ENCODE measurements around the gene WBP2.

The WBP2 gene

GRCh38 chr17:75826561-75827307 is 28.4 kb downstream of the WBP2 start:
- DNase-seq, result no peak

- DNase-seq, result no peak
These were observed 29.3 kb downstream of the WBP2 start for GRCh38 chr17:75825748-75826370.

- DNase-seq, result no peak
These were observed 30.0 kb downstream of the WBP2 start for GRCh38 chr17:75825149-75825552.

DNA sequence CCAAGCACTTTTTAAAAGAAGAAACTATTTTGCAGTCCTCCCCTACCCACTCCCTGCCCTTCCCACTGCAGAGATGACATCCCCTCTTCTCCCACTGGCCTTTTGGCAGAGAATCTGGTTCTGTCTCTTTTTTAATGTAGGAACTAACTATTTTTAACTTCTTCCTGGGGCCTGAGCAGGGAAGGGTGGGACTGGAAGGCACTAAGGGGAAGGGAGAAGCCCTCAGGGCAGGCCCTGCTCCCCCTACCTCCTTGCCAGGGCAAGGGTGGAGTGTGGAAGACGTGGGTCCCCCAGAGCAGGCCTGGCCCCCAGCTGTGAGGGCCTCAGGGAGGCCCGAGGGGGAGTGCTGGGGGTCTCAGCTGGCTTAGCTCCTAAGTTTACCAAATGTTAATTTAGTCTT is 30.5 kb downstream of the WBP2 start:
- DNase-seq, result no peak

GRCh38 chr17:75824050-75824552 is 31.0 kb downstream of the WBP2 start:
- DNase-seq, result no peak

DNA sequence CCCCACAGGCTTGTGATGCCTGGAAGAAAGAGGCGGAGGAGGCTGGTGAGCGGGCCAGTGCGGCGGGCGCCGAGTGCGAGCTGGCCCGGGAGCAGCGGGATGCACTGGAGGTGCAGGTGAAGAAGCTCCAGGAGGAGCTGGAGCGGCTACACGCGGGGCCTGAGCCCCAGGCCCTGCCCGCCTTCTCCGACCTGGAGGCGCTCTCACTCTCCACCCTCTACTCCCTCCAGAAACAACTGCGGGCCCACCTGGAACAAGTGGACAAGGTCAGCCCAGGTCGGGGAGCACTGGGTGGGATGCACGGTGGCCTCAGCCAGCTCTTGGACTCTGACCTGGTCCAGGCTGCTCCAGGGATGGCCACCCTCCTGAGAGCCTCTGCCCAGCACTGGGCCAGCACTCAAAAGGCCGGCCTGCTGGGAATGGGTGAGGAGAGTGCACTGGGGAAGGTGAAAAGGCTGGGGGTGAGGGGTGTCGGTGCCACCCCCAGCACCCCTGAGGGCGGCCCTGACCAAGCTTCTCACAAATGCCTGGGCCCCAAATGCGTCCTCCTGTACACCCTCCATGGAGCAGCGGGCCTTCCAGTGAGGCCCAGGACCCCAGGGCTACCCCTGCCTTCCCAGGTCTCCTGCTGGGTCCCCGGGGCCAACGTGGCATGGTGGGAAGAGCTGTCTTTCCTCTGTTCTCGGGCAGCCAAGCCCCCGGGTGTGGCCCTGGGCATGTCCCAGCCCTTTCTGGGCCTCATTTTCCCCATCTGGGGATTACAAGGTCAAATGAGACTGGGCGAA is 31.7 kb downstream of the WBP2 start:
- no peak for DNase-seq

GRCh38 chr17:75822800-75823166 is 32.4 kb downstream of the WBP2 start:
- DNase-seq, result no peak

DNA sequence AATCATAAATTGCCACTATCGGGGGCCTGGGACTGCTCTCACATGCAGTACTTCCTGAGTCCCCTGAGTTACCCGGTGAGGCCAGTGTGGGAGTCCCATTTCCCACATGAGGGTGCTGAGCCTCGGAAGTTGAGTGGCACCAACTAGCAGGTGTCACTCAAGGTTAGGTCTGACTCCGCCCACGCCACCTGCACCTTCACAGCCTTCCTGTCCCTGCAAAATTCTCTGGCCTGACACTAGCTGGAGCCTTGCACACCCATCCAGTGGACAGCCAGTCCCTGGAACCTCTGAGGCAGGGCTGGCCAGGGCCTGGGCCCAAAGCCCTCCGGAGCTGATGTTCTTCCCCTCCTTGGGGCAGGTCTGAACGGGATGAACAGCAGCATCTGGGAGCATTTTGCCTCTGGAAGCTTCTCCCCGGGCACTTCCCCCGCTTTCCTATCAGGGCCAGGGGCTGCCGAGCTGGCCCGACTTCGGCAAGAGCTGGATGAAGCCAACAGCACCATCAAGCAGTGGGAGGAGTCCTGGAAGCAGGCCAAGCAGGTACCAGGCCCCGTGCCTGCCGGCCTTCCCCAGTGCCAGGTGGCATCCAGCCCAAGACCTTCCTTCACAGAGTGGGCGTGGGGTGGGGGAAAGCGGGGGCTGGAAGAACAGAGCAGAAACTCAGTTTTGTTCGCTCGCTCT is 32.9 kb downstream of the WBP2 start:
- DNase-seq, result no peak

GRCh38 chr17:75821552-75821951 is 33.6 kb downstream of the WBP2 start:
- no peak for DNase-seq

GRCh38 chr17:75820094-75821080 is 34.7 kb downstream of the WBP2 start:
- DNase-seq, result no peak

DNA sequence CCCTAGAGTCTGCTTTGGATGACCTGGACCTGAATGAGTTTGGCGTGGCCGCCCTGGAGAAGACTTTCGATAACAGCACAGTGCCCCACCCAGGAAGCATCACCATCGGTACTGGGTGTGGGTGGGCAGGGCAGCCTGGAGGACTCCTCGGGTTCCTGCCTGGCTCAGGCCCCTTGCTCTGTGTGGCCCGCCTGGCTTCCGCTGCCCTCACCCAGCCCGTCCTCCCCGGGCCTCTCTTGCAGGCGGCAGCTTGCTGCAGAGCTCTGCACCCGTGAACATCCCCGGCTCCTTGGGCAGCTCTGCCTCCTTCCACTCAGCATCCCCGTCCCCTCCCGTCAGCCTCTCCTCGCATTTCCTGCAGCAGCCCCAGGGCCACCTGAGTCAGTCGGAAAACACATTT is 35.5 kb downstream of the WBP2 start:
- DNase-seq, result no peak

GRCh38 chr17:75819116-75819515 is 36.0 kb downstream of the WBP2 start:
- no peak for DNase-seq

GRCh38 chr17:75818326-75818885 is 36.7 kb downstream of the WBP2 start:
- DNase-seq, result no peak

- DNase-seq, result no peak
These were observed 37.6 kb downstream of the WBP2 start for GRCh38 chr17:75817571-75817970.

DNA sequence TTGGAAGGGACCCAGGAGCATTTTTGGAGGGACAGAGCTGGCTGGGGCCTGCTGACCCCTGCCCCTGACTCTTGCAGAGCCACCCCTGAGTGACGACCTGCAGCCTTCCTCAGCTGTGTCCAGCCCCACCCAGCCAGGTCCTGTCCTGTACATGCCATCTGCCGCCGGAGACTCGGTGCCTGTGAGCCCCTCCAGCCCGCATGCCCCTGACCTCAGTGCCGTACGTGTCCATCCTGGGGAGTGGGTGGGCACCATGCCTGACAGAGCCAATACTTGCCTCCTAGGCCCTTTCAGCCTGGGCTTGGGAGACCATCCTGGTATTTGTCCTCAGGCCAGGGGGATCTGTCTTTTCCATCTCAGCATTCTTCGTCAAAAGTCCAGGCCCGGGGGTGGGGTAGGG is 38.4 kb downstream of the WBP2 start:
- no peak for DNase-seq

GRCh38 chr17:75815399-75815798 is 39.7 kb downstream of the WBP2 start:
- no peak for DNase-seq

DNA sequence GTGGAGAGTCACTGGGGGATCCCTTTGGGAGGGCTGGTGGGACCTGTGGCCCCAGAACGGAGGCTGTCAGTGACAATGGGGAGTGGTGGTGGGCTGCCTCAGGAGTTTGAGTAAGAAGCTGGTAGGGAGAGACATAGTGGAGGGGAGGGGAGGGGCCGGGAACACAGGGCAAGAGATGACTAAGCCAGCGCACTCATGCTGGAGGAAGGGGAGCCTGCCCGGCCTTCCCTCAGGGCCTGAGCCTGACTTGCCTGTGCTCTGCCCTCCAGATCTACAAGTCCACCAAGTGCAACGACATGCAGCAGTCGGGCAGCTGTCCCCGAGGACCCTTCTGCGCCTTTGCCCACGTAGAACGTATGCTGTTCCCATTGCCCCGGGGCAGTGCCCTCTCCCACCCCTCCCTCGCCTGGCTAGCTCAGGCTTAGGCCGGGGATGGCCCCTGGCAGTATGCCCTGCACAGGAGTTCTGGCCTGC is 40.2 kb downstream of the WBP2 start:
- DNase-seq, result no peak

DNA sequence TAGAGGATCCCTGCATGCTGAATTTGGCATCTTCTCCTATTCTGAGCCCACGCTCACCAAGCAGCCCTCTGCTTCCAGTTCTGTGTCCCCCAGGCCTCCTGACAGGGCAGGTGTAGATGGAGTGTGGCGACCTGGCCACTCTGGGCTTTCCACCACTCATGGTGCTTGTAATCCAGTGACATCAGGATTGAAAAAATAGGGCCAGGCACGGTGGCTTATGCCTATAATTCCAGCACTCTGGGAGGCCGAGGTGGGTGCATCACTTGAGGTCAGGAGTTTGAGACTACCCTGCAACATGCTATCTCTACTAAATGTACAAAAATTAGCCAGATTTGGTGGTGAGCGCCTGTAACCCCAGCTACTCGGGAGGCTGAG is 41.1 kb downstream of the WBP2 start:
- DNase-seq, result no peak

- DNase-seq, result no peak
These were observed 41.8 kb downstream of the WBP2 start for GRCh38 chr17:75813081-75814020.

Data from GOT3 (cell line).